GM21576 (cell line): ENCODE measurements around the gene CACNB2.

Experiments
- ATAC-seq: cut with Tn5 transposase; IDR thresholded peaks from one replicate; pipeline ENCODE4 v1.9.1; 2021; ENCODE audit warnings: mild to moderate bottlenecking, moderate library complexity; ENCODE audit not compliant: unreplicated experiment

Gene CACNB2

DNA sequence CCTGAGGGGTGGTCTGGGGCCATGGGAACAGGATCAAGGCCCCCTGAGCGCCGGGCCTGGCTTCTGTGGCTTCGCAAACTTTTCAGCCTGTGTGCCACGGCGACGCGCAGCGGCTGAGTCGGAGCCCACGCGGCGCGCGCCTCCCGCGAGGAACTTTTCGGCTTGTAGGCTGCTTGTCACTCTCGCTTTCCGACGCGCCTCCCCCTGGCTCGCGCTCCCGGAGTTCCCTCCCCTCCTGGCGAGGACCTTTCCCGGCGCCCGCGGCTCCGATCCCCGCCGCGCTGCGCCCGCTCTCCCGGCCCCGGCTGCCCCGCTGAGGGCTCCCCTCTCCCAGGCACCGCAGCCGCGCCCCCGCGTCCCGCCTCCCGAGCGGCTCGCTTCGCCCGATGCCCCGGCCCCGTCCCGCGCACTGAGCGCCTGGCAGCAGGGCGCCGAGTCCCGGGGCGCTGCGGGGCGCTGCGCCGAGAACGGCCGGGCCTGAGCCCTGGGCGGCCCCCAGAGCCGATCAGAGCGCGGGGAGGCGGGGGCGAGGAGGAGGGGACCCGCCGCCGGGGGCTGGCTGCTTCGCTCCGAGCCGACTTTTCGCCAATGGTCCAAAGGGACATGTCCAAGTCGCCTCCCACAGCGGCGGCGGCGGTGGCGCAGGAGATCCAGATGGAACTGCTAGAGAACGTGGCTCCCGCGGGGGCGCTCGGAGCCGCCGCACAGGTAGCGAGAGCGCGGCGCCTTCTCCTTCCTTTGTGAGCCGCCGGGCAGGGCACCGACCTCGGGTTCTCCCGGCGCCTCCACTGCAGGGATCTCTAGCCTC is at the start of gene CACNB2:
TSS of gene CACNB2 (plus strand) at position 276 of the 808 bp plus-strand sequence.
- ATAC-seq, result no peak

DNA sequence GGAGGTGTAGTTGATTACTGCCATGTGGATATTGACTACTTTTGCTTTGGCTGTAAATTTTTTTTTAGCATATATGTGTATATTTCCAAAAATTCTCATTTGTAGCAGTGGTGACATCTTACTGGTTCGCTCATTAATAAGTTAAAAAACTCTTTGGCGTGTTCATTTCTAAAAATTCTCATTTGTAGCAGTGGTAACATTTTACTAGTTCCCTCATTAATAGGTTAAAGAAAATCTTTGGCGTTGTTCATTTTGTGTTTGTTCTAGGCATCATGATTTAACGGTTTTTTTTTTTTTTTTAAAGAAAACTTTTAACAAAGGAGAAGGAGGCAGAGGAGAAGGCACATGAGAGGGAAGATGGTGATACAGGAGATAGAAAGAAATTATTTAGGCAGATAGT is 45.9 kb upstream of the CACNB2 start:
- no peak for ATAC-seq

DNA sequence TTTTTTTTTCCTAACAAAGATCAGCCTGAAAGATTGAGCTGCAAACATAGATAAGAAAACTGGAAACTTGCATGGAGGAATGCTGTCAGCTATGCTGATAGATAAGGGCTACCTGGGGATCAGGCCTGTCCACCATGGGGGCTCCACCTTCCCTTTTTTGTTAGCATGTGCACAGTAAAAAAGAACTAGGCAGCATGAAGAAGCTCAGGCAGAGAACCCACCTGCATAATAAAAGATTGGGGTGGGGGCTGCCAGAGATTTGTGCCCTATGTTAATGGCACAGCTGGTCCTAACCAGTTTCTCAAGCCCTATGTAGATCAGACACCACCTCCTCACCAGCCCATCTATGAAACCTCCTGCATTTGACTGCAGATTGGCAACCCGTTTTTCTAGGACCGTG is 45.4 kb upstream of the CACNB2 start:
- no peak for ATAC-seq

DNA sequence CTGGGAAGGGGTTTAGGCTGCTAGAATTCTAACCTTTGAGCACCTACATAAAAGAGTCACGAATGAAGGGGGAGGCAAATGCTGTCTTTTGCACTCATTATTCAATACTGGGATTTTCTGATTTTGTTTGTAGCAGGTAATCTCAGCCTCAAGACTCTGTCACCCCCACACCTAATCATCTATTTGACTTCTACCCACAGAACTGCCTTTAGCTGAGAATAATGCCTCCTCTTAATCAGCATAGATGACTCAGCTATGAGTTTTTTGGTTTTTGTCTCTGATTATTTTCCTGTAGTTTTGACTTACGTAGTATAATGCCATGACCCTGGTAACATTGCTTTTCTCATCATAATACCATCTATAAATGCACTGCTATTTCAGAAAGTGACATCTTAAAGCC is 42.7 kb upstream of the CACNB2 start:
- no peak for ATAC-seq

DNA sequence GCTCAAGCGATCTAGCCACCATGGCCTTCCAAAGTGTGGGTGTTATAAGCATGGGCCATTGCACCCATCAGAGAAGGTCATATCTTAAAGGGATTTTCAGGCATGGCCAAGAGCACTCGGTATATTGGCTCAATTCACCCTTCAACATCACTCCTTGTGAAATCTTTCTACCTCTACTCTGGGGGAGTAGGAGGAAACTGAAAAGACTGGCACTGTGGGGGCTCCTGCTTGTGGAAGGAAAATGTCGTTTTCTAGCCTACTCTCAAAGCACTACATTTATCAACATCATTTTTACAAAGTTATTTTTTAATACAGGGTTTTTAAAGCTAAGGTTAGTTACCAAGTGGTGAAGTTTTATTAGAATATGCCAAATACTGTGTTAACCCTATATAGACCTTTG is 42.0 kb upstream of the CACNB2 start:
- no peak for ATAC-seq

DNA sequence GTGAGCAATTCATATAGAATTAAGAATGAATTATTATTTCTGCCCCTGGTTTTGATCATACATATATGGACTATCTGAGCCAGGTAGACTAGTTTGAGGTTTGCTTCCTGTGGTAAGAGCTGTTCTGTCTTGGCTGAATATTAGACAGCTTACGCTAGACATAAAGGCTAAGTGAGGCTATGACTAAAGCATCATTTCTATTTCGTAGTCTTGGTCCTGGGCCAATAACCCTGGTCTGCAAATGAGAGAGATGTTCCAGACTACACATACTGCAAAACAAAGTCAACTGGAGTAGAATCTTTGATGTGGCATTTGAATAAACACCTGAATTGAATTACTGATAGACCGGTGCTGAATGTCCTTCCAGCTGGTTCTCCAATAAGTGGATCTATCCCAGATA is 40.8 kb upstream of the CACNB2 start:
- no peak for ATAC-seq

DNA sequence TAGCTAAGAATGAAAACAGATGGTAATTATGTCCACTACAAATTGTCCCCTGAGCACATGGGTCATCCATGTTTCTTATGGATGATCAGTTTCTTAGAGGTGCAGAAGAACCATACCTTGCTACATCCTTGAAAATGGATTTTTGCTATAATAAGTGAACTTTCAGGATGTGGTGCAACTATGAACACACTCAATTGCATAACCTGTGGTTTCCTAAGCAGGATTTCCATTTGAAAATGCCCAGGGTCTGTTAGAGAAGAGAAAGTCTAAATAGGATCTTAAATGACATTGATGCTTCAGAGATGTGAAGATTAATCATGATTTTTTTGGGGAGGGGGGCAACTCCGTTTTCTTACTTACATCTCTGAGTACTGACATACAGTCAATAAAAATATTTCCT is 39.6 kb upstream of the CACNB2 start:
- no peak for ATAC-seq

DNA sequence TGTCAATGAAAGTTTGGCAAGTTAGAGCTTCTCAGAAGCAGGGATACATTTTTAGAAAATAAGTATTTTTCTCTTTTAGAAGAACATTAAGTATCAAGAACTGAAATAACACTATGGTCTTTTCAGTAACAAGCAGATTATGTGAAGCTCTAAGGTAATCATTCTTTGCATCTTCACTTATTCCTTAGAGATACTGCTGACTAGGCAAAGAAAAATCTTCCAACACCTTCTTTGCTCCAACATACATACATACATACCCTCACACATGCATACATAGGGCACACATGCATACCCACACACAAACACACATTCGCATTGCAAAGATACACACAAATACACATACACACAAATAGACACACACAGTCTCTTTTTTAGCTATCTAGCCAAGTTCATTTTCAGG is 37.8 kb upstream of the CACNB2 start:
- ATAC-seq, result no peak

DNA sequence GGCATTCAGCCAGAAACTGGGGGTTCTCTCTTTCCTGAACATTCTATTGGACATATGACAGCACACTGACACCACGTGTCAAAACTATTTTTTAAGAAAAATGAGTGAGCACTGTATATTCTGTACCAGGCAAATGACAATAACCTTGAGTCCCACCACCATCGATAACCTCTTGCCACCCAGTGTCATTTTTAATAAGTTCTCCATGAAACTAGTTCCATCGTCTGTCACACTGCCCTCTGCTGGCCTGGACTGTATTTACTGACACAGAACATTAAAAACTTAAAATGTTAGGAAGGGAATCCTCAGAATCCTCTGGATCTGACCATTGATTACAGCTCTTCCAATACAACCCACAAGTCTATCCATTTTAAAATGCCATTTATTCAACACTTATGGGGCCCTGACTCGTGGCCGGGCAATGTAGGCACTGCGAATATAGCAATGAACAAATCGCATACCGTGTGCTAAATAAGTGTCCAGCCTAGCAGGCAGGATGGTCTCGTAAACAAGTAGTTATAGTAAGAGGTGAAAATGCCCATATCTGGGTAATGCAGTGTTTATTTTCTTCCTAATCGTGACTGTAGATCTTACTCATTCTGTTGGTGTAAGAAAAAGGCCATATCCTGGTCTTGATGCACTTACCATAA is 35.9 kb upstream of the CACNB2 start:
- no peak for ATAC-seq

DNA sequence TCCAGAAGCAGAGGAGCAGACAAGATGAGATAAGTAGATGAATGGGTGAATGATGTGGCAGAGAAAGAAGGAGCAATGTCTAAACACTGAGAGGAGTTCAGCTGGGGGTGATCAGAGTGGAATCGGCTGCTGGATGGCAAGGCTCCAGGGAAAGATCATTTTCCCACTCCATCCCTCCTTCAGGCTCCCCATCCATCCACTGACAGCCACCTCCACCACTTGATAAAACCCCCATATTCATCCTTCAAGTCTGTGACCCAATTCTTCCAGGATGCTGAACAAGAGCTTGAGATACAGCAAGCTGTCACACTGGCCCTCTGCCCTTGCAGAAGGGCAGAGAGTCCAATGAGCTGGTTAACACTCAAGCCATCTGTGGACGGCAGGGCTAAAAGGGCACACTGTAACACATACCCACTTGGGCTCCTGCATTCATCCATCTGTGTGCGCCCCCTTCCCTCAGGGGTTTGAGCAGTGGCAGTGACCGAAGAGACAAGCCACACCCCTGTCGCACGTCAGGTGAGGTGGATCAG is 30.8 kb upstream of the CACNB2 start:
- ATAC-seq, result no peak

DNA sequence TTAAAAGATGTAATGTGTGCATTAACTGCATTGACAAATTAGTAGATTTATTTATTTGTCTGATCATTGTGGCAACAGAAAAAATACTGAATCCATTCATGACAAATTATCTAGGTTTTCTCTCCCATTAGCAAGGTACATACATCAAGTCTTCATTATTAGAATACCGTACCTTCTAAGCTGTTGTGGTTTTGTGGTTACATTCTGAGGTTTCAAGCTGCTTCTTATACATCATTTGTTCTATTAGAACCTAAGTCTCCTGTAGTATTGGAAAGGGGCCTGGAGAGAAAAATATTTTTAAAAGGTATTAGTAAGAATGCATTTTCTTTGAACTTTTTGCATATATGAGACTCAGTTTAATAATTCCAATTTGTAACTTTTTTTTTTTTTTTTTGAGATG is 26.3 kb upstream of the CACNB2 start:
- ATAC-seq, result no peak

DNA sequence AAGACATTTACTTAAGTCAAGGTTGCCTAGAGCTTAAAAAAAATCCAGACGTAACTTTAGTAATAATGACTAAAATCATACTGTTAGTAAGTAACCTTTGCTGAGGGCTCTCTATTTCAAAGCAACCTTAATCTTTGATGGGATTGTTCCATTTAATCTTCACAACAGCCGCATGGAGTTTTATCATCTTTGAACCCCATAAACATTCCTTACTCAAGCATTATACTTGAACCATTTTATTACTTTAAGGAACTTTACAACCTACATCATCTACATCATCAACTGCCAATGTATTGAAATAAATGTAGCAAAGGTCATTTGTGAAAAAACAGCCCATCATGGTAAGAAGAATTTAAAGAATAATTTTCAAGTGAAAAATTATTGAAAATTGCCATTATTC is 22.9 kb upstream of the CACNB2 start:
- no peak for ATAC-seq

DNA sequence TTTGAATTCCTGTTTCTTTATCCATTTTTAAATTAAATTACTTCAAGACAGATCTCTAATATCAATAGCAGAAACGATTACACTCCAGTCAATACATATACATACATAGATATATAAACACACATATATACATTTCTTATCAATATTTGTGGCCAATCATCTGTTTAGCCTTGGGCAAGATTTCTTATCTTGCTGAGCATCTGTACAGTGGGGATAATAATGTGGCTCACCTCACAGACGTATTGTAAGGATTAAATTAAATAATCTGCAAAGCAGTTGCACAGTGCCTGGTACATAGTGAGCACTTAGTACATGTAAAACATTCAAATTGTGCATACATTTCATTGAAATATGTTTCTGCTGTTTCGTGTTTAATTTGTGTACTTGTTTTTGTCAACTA is 17.5 kb upstream of the CACNB2 start:
- ATAC-seq, result no peak

DNA sequence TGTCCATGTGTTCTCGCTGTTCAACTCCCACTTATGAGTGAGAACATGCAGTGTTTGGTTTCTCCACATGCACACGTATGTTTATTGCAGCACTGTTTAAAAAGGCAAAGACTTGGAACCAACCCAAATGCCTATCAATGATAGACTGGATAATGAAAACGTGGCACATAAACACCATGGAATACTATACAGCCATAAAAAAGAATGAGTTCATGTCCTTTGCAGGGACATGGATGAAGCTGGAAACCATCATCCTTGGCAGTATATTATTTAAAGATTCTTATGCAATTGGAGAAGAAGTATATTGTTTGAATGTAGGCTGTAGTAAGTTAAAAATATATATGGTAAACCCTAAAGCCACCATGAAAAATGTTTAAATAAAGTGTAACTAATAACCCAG is 7.2 kb upstream of the CACNB2 start:
- no peak for ATAC-seq

DNA sequence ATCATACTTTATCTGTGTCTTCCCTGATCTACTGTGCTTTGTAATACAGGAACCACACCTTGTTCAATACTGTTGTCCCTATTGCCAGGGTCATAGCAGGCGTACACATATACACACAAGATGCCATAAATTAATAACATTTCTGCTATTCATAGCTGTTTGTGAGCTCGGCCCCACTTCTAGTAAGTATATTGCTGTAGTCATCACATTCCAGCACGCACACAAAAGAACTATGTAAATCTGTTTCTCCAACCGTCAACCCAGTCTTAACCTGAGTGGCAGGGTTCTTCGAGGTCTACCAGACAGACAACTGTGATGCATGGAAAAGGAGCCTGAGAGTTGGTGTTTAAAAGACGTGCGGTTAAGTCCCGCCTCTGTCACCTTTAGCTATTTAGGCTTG is 5.7 kb upstream of the CACNB2 start:
- no peak for ATAC-seq

DNA sequence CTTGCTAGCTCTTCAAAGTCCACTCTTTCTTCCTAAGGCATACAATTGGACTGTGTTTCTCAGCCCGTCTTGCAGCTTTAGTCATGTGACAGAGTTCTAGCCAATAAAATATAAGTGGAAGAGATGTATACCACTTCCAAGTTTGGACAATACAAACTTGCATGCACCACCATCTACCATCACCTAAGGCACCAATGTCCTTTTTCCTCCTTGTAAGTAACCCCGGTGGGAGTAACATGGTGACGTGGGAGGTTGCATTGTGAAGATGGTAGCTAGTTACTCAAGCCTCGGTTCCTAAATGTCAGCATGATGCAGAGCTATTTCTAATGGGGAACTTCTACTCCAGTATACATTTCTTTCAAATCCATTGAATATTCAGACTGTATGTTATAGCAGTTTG is 5.3 kb upstream of the CACNB2 start:
- no peak for ATAC-seq

DNA sequence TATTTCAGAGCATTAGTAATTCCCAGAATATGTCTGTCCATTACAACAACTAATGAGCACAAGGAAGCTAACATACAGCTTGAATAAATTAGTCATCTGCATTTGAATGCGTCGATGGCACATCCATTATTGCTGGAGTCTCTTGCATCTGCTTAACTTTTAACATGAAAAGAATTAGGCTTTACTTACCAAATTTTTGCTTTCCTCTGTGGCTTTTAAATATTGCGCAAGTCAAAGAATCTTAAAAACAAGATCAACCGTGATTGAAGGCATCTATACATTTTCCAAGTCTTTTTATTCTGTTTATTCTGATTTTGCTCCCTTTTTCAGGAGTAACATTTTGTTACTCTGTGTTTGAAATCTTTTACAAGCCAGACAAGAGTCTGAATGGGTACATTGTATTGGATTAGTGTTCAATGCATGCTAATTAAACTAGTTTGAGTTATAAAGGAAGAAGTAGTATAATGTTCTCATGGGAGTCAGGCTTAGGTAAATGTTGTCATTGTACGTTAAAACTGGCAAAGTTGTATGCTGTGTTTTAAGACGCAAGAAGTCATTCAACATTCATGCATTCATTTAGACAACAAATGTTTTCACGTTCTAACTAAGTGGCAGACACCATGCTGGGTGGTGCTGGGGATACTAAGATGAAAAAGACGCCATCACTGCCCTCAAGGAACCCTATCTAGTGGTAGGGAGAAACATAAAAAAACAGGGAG is 4.0 kb upstream of the CACNB2 start:
- no peak for ATAC-seq

DNA sequence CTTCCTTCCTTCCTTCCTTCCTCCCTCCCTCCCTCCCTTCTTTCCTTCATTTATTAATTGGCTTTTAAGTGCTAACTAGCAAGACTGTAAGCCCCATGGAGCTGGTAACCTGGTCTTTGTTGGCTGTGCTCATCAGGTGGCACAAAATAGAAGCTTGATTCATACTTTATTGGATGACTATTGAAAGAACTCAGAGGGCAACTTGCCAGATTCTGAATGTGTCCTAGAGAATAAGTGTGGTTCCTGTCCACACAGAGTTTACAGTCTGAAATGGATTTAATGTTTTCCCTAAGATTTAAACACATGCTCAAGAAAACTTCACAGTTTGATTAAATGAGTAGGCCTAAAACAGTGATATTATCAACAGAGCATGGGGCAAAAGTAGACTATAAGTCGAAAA is 3.1 kb upstream of the CACNB2 start:
- ATAC-seq, result no peak

DNA sequence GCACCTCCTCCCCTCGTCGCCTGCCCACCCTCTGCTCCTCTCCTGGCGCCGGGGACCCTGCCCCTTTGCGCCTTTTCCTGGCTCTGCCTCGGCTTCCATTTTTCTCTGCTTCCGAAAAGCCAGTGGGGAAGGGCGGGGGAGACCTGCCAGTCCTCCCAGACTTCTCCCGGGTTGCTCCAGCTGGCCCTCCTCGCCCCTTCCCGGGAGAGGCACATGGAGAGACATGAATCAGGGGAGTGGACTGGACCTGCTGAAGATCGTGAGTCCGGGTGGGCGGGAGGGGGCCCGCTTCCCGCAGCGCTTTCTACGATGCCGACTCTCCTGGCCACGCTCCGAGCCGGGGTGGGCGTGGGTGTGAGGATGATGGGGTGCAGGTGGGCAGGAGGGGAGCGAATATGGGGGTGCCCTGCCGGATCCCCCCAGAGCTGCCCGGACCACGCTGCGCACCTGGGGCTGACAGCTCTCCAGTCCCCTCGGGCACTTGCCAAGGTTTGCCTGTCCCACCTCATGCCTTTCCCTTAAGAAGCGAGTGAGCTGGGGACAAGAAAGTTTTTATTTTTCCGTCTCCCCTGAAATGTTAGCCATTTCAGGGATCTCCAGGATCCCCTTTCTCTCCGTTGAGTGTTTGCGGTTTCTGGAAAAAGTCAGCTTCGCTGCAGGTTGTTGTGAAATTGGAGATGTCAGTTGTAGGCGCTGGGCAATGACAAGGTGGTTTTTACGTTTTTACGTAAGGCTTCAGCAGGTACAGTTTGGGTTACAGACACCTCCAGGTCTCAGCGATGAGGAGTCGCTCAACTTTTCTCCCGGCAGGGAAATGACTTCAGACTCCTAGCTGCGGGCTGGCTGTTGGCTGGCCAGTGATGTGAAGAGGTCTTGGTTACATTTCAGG is 977 bp downstream of the CACNB2 start:
- no peak for ATAC-seq

DNA sequence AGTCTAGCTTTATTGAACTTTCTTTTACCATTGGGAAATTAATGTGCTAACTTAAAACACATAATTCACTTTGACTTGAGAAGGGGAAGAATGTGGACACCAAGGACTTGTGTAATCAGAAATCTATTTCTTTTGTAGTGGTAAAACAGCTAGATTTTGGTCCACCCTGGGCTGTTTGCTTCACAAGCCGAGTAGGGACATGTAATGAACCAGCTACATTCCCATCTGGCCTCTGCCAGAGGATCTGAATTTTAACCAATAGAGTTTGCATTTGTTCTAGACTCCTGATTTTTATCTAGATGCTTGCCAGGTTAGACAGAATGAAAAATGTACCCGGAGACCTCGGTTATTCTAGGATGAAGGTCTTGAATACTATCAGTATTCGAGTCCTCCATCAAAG is 1.9 kb downstream of the CACNB2 start:
- no peak for ATAC-seq

DNA sequence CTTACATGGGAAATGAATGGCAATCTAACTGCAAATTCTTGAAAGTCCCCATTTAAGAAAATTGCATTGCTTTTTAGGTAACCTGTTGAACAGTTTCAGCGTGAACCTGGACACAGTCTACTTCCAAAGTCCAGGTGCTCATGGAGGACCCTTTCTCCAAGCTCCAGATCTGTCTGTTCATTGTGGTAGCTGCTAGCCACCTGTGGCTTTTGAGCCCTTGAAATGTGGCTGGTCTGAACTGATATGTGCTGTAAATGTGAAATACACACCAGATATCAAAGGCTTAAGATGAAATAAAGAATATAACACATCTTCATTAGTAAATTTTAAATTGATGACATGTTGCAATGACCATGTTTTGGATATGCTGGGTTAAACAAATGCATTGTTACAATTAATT is 4.2 kb downstream of the CACNB2 start:
- ATAC-seq, result no peak
